ENCODE measurements around the gene EIF3J.
A peak's percentile ranks its signal among the peaks of the same experiment; 100 is the strongest.

EIF3J gene

GRCh38 chr15:44519537-44519936 is 17.4 kb upstream of the EIF3J start:
- no peak for TF ChIP-seq CREB5 (CRISPR knock-in tag; IDR thresholded peaks at IDR 0.05; ENCODE audit: low read depth)
- no peak for TF ChIP-seq TCF4 (CRISPR knock-in tag; IDR thresholded peaks at IDR 0.05; ENCODE audit: borderline replicate concordance)
- no peak for TF ChIP-seq GLIS3 (CRISPR knock-in tag; IDR thresholded peaks at IDR 0.05)
- no peak for ATAC-seq

GRCh38 chr15:44525018-44525417 is 11.9 kb upstream of the EIF3J start:
- ATAC-seq, result peak; percentile 47; the same call in 2 of the 3 replicates
- no peak for TF ChIP-seq SNAI2 (CRISPR knock-in tag; IDR thresholded peaks at IDR 0.05)
- no peak for TF ChIP-seq POU6F1 (CRISPR knock-in tag; IDR thresholded peaks at IDR 0.05; ENCODE audit: borderline replicate concordance, low read depth)
- no peak for TF ChIP-seq ZNF565 (CRISPR knock-in tag; conservative IDR thresholded peaks at IDR 0.05; ENCODE audit: low read depth)
- no peak for TF ChIP-seq ARNTL (CRISPR knock-in tag; IDR thresholded peaks at IDR 0.05; ENCODE audit: borderline replicate concordance, low read depth)
- no peak for TF ChIP-seq PATZ1 (CRISPR knock-in tag; IDR thresholded peaks at IDR 0.05; ENCODE audit: borderline replicate concordance)
- no peak for TF ChIP-seq TCF4 (CRISPR knock-in tag; IDR thresholded peaks at IDR 0.05; ENCODE audit: borderline replicate concordance)
- TF ChIP-seq PPARA (CRISPR knock-in tag; IDR thresholded peaks at IDR 0.05; ENCODE audit: borderline replicate concordance), result no peak
- TF ChIP-seq BACH2 (CRISPR knock-in tag; IDR thresholded peaks at IDR 0.05; ENCODE audit: borderline replicate concordance), result no peak
- TF ChIP-seq ZFP30 (CRISPR knock-in tag; IDR thresholded peaks at IDR 0.05), result no peak
- no peak for TF ChIP-seq RARB (CRISPR knock-in tag; IDR thresholded peaks at IDR 0.05)
- no peak for TF ChIP-seq ESRRG (CRISPR knock-in tag; IDR thresholded peaks at IDR 0.05)
- no peak for TF ChIP-seq CSDC2 (CRISPR knock-in tag; IDR thresholded peaks at IDR 0.05)
- no peak for TF ChIP-seq ISL1 (CRISPR knock-in tag; IDR thresholded peaks at IDR 0.05)
- no peak for TF ChIP-seq ZNF8 (CRISPR knock-in tag; IDR thresholded peaks at IDR 0.05)
- no peak for TF ChIP-seq ZC3H10 (CRISPR knock-in tag; IDR thresholded peaks at IDR 0.05)
- no peak for TF ChIP-seq GLIS3 (CRISPR knock-in tag; IDR thresholded peaks at IDR 0.05)
- no peak for TF ChIP-seq CSRNP3 (CRISPR knock-in tag; IDR thresholded peaks at IDR 0.05)

GRCh38 chr15:44527241-44527640 is 9.7 kb upstream of the EIF3J start:
- ATAC-seq, result no peak
- TF ChIP-seq ZNF565 (CRISPR knock-in tag; conservative IDR thresholded peaks at IDR 0.05; ENCODE audit: low read depth) (no peak), TOX (CRISPR knock-in tag; IDR thresholded peaks at IDR 0.05; ENCODE audit: borderline replicate concordance) (no peak), SNAI2 (CRISPR knock-in tag; IDR thresholded peaks at IDR 0.05) (no peak), POU6F1 (CRISPR knock-in tag; IDR thresholded peaks at IDR 0.05; ENCODE audit: borderline replicate concordance, low read depth) (no peak), ISL1 (CRISPR knock-in tag; IDR thresholded peaks at IDR 0.05) (no peak), OSR1 (CRISPR knock-in tag; IDR thresholded peaks at IDR 0.05) (no peak)

GRCh38 chr15:44529864-44530604 is 6.9 kb upstream of the EIF3J start:
- peak; percentile 10; the same call in 1 of the 3 replicates for ATAC-seq
- no peak for TF ChIP-seq RARB (CRISPR knock-in tag; IDR thresholded peaks at IDR 0.05)
- TF ChIP-seq BACH2 (CRISPR knock-in tag; IDR thresholded peaks at IDR 0.05; ENCODE audit: borderline replicate concordance), result no peak
- no peak for TF ChIP-seq ZFP30 (CRISPR knock-in tag; IDR thresholded peaks at IDR 0.05)
- TF ChIP-seq CSDC2 (CRISPR knock-in tag; IDR thresholded peaks at IDR 0.05), result no peak
- no peak for TF ChIP-seq ISL1 (CRISPR knock-in tag; IDR thresholded peaks at IDR 0.05)
- TF ChIP-seq SNAI2 (CRISPR knock-in tag; IDR thresholded peaks at IDR 0.05), result no peak
- TF ChIP-seq CREB5 (CRISPR knock-in tag; IDR thresholded peaks at IDR 0.05; ENCODE audit: low read depth), result no peak
- TF ChIP-seq ZFP3 (CRISPR knock-in tag; IDR thresholded peaks at IDR 0.05), result no peak
- TF ChIP-seq TSHZ2 (CRISPR knock-in tag; IDR thresholded peaks at IDR 0.05), result no peak
- TF ChIP-seq ZNF8 (CRISPR knock-in tag; IDR thresholded peaks at IDR 0.05), result no peak
- no peak for TF ChIP-seq ARNTL (CRISPR knock-in tag; IDR thresholded peaks at IDR 0.05; ENCODE audit: borderline replicate concordance, low read depth)
- no peak for TF ChIP-seq OSR1 (CRISPR knock-in tag; IDR thresholded peaks at IDR 0.05)
- no peak for TF ChIP-seq ZNF70 (CRISPR knock-in tag; IDR thresholded peaks at IDR 0.05)
